H4 (cell line): ENCODE measurements around the gene RALB. TPM values are rescaled to one million over a fixed set of nuclear protein-coding genes. Genes with fewer than 3 reads are reported as not detected.

ENCODE experiments used
- DNase-seq: peaks from one replicate; pipeline ENCODE4 v3.0.0-alpha.2; 2015; ENCODE audit warnings: low spot score
- total RNA-seq: library from RNA; depleted of rRNA; stranded (reverse); fragments of >200 nt; shearing (Covaris generic); gene quantifications from 2 replicates; pipeline ENCODE4 v1.2.3, GENCODE V29; 2014; rRNA removed

Gene RALB
- total RNA-seq, 1 experiment from 2014 or later: 34.4 TPM

- DNase-seq: no peak
Measured at GRCh38 chr2:120338015-120338414, 85.4 kb downstream of the RALB start.

DNA sequence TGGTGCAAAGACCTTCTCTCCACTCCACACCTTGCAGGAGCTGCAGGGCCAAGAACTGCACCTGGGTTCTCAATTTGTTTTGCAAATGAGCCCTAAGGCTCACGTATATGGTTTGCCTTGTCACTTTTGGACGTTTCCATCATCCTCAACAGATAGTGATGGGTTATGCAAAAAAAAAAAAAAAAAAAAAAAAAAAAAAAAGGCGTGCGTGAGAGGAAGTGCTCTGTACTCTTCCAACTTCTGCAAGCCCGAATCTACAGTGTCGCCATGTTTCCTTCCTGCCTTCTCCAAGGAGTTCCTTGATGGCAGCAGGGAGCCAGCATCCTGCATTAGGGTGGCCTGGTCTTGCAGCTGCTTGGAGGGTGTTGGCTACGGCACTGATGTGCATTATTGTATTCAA lies 89.3 kb downstream of the RALB start:
- no peak for DNase-seq

DNA sequence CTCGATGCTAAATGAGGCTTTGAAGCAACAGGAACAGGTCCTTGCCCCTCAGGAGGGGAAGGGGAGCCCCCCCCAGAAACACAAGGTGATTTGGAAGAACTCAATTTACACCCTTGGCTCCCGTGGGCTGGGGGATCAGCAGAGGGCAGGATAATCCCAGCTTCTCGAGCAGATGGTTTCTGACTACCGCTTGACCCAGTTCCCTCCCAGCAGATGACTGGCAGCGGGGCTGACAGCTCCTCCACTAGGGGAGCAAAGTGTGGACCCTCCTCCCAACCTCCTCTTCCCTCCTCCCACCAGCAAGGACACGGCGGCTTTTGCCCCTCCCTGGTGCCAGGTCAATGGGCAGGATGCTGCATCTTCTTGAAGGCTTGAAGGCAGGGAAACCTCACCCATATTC lies 89.8 kb downstream of the RALB start:
- DNase-seq: no peak

DNA sequence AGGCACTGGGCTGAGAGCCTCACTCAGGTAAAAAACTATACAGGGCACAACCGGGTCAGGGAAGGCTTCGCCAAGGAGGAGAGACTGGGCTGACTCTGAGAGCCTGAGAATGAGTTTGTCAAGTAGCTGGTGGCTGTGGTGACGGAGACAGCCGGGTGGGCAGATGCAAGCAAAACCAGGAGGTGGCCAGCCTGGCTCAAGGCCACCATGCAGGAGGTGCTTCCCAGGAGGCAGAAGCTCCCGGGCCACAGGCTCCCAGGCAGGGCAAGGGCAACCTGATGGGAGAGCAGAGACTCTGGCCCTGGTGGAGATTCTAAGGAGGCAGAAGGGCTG lies 90.4 kb downstream of the RALB start:
- no peak for DNase-seq

- peak; percentile 58 for DNase-seq
Measured at GRCh38 chr2:120343433-120344105, 90.9 kb downstream of the RALB start.

Other genes with a start within 250 kb of the RALB start
- 3.5 and 6.6 TPM in 2 replicates for gene EPB41L5, start 239.8 kb upstream of the RALB start, total RNA-seq
- 24.7 and 39.3 TPM in 2 replicates for gene TMEM185B, start 29.5 kb upstream of the RALB start, total RNA-seq
- gene INHBB, start 93.3 kb downstream of the RALB start, total RNA-seq: 0.31 and 0.66 TPM in 2 replicates